A549 (cell line): ENCODE results near the gene DTHD1.

Experiments used
- TF ChIP-seq, protein P1 (sequence below): fragments of >200 bp; sonication (Bioruptor Twin); formaldehyde crosslinking; IDR thresholded peaks from 3 replicates; pipeline ENCODE4 v1.5.1; 2016
- TF ChIP-seq, protein P2 (sequence below): fragments of 450-650 bp; IDR thresholded peaks from 2 replicates; pipeline ENCODE4 v1.6.1; 2014; ENCODE audit warnings: antibody characterized with exemption

DNA sequence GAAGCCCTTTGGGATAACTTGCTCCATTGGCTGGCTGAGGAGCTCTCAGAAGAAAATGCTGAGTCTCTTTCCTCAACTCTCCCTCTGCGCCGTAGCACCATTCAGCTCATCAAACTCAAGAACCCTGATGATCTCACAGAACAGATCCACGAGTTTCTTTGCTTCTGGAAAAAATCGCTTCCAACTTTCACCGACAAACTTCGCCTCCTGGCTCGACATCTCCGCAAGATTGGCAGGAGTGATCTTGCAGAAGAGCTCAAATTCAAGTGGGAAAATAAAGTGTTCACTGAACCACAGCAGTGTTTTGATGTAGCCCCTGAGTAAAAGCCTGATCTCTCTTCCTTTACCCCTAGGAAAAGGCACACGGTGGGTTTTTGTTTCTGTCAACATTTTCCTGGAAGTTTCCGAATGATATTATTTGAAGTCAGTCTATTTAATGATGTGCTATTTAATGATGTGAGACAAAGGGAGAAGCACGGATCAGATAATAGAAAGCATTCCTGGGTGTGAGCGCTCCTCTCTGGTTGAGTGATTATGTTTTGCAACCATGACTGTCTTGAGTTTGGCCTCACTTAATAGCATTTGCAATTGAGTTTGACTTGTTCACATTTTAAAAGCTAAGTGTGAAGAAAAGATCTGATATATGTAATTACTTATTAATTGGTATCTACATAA, 62.2 kb downstream of the DTHD1 start:
- TF ChIP-seq, protein P1, sequence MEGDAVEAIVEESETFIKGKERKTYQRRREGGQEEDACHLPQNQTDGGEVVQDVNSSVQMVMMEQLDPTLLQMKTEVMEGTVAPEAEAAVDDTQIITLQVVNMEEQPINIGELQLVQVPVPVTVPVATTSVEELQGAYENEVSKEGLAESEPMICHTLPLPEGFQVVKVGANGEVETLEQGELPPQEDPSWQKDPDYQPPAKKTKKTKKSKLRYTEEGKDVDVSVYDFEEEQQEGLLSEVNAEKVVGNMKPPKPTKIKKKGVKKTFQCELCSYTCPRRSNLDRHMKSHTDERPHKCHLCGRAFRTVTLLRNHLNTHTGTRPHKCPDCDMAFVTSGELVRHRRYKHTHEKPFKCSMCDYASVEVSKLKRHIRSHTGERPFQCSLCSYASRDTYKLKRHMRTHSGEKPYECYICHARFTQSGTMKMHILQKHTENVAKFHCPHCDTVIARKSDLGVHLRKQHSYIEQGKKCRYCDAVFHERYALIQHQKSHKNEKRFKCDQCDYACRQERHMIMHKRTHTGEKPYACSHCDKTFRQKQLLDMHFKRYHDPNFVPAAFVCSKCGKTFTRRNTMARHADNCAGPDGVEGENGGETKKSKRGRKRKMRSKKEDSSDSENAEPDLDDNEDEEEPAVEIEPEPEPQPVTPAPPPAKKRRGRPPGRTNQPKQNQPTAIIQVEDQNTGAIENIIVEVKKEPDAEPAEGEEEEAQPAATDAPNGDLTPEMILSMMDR, result no peak
- TF ChIP-seq, protein P2, sequence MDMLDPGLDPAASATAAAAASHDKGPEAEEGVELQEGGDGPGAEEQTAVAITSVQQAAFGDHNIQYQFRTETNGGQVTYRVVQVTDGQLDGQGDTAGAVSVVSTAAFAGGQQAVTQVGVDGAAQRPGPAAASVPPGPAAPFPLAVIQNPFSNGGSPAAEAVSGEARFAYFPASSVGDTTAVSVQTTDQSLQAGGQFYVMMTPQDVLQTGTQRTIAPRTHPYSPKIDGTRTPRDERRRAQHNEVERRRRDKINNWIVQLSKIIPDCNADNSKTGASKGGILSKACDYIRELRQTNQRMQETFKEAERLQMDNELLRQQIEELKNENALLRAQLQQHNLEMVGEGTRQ, result no peak
